H1 (cell line): ENCODE results near the gene CIDEA. TPM values are rescaled to one million over a fixed set of nuclear protein-coding genes. Genes with fewer than 3 reads are reported as not detected.

ENCODE experiments used
- ASH2L ChIP-seq: fragments of 200-600, 300-600 bp; sonication (generic); IDR thresholded peaks from one replicate; pipeline ENCODE4 v1.7.1; 2017; ENCODE audit warnings: low read length
- CHD1 ChIP-seq: IDR thresholded peaks from 2 replicates; pipeline ENCODE4 v1.6.1; 2012; ENCODE audit warnings: low read depth, low read length, improper control_type of control experiment
- CHD2 ChIP-seq: IDR thresholded peaks from 2 replicates; pipeline ENCODE4 v1.6.1; 2012; ENCODE audit warnings: low read length, improper control_type of control experiment
- GABPA ChIP-seq: IDR thresholded peaks from 2 replicates; pipeline ENCODE4 v1.6.1; 2011; ENCODE audit warnings: mild to moderate bottlenecking, low read length, moderate library complexity, borderline replicate concordance; ENCODE audit not compliant: insufficient read depth
- GTF2F1 ChIP-seq: IDR thresholded peaks from 2 replicates; pipeline ENCODE4 v1.6.1; 2012; ENCODE audit warnings: low read depth, low read length, improper control_type of control experiment, borderline replicate concordance
- KDM5A ChIP-seq: fragments of 200-600 bp; IDR thresholded peaks from 2 replicates; pipeline ENCODE4 v1.7.1; 2012; ENCODE audit warnings: mild to moderate bottlenecking, low read length, inconsistent platforms, mixed read lengths
- NRF1 ChIP-seq: IDR thresholded peaks from 2 replicates; pipeline ENCODE4 v1.6.1; 2011; ENCODE audit warnings: mild to moderate bottlenecking, low read depth, low read length, improper control_type of control experiment
- POLR2A ChIP-seq, 2 experiments: IDR thresholded peaks; 1 replicate in 1 of 2; 2 replicates in 1 of 2; pipeline ENCODE4 v1.6.1; 2011; ENCODE audit warnings: low read depth in 2 of 2, low read length in 2 of 2, mild to moderate bottlenecking in 2 of 2; ENCODE audit errors: control extremely low read depth in 1 of 2
- polyA plus RNA-seq, 7 experiments: library from polyadenylated mRNA; depleted of rRNA in 3 of 7; stranded (reverse) in 5 of 7; unstranded in 2 of 7; fragments of >200 nt in 5 of 7; fragments of 200-250 nt in 2 of 7; gene quantifications; 1 replicate in 5 of 7; 2 replicates in 1 of 7; 4 replicates in 1 of 7; pipeline versions ENCODE4 v1.2.1 to v1.2.3, GENCODE V29; 2011 to 2013; ENCODE audit warnings: missing spikeins in 2 of 7, mixed read lengths in 2 of 7
- total RNA-seq: library from RNA; stranded (reverse); fragmentation: NEBNext Ultra II Directional; extraction: Animal tissue kit (Norgen Biotek cat#: 25700); gene quantifications from 2 replicates; pipeline ENCODE4 v1.2.1, GENCODE V29; 2021

CIDEA gene
- total and polyA plus RNA-seq, 2 of the 8 experiments (the other 6 are each of a cell fraction or from before 2014, with no cell fraction given) = not detected

- TF ChIP-seq ASH2L (no peak), CHD2 (no peak), NRF1 (no peak), GTF2F1 (no peak), GABPA (no peak), CHD1 (no peak), POLR2A (IDR thresholded peaks at IDR 0.05; ENCODE audit: control extremely low read depth in 1 of 2, low read depth in 2 of 2, low read length in 2 of 2) (no peak), KDM5A (no peak)
These were observed 19.5 kb upstream of the CIDEA start (continued) for GRCh38 chr18:12234451-12235190.
